Fibroblast of skin of scalp (primary cell): ENCODE data around the gene CDT1.
A peak's percentile ranks its signal among the peaks of the same experiment; 100 is the strongest.
"Not testable (repeated sequence)": the region's sequence is repeated elsewhere in the genome, so short reads cannot be mapped to it uniquely, and the experiment has no call there.

Experiments
- DNase-seq: peaks from one replicate; pipeline ENCODE4 v3.0.0-alpha.2; 2013

Gene CDT1

GRCh38 chr16:88769617-88770460, 33.8 kb upstream of the CDT1 start:
- no peak for DNase-seq

DNA sequence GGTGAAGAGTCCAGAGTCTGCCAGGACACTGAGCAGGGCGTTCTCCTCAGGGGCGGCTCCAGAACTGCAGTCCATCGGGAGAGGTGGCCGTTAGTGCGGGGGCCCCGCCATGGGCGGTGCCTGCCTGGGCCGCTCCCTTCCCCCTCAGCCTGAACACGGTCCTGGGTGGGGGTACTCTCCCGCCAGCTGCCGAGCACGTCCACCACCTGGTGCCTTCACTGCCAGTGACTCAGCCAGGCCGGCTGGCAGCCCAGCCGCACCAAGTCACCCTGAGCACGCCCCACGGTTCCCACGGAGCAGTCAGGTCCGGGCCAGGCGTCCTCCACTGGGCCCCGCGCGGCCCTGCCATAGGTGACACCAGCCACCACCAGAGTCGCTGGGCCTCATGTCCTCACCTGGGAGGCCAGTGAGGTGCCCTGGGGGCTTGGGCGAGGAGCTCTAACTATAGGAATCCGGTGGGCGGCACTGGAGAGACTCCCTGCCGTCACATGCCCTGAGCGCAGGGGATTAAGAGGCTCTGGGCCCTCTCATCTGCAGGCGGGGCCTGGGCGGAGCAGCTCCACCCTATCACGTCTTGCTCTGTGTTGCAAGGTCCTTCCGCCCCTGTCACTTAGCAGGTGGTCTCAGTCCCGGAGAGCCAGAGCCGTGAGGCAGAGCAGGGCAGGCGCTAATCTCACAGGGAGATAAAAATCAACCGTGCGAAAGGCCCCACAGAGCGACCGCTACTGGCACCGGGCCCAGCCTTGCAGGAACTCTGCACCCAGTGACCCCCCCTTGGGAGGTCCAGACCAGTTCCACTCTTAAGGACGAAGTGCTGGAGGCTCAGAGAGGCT, 32.9 kb upstream of the CDT1 start:
- DNase-seq: peak; percentile 75

- DNase-seq: no peak
Measured at GRCh38 chr16:88771294-88771772, 32.3 kb upstream of the CDT1 start.

GRCh38 chr16:88771781-88772180, 31.8 kb upstream of the CDT1 start:
- not testable (repeated sequence) for DNase-seq

DNA sequence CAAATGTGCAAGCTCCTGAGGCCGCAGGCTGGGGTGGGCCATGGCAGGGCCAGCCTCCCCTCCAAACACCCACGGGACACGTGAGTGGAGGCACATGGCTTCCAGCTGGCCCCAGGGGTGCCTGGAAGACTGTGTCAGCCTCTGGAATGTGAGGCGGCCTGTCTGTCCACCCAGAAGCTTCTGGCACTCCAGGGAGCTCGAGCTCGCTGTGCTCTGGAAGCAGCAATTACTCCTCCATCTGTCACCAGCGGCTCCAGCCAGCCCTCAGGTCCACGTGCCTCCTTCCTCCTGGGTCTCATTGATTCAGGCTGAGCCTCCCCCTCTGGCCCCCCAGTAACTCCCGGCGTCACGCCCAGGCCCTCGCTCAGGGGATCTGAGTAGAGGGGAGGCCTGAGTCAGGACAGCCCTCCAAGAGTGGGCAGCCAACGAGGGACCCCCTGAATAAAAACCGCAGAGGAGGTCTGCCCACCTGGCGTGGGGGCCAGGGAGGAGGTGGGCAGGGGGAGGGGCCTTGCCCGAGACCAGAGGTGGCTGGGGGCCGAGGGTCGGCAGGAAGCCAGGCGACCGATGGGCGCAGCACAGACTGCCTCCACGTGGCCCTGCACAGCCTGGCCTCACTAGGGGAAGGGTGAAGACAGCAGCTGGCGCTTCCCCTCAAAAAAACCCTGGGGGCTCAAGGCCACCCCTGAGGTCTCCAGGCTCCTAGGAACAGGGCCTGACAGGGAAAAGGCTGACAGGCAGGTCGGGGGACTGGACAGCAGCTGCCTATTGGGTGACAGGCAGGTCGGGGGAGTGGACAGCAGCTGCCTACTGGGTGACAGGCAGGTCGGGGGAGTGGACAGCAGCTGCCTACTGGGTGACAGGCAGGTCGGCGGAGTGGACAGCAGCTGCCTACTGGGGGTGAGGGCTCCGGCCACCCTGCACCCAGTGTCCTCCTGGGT, 30.4 kb upstream of the CDT1 start:
- peak; percentile 95 for DNase-seq

DNA sequence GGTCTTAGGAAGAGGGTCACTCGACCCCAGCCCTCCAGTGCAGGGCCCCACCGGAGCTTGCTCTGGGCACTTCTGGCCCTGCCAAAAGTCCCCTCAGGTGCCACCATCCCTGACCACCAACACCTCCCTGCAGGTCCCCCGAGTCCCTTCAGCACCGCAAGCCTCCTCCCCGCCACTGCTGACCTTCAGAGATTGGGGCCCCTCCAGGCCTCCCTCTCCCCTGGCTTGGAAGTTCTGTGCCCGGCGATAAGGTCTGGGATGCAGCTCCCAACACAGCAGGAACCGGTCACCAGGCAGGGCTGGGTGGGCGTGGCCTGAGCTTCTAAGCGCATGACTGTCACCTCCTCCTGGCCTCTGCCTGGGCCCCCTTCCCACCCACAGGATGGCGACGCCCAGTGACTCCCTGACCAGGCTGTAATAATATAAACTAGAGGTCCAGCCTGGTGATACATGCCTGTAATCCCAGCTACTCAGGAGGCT, 29.7 kb upstream of the CDT1 start:
- DNase-seq: peak; percentile 76

DNA sequence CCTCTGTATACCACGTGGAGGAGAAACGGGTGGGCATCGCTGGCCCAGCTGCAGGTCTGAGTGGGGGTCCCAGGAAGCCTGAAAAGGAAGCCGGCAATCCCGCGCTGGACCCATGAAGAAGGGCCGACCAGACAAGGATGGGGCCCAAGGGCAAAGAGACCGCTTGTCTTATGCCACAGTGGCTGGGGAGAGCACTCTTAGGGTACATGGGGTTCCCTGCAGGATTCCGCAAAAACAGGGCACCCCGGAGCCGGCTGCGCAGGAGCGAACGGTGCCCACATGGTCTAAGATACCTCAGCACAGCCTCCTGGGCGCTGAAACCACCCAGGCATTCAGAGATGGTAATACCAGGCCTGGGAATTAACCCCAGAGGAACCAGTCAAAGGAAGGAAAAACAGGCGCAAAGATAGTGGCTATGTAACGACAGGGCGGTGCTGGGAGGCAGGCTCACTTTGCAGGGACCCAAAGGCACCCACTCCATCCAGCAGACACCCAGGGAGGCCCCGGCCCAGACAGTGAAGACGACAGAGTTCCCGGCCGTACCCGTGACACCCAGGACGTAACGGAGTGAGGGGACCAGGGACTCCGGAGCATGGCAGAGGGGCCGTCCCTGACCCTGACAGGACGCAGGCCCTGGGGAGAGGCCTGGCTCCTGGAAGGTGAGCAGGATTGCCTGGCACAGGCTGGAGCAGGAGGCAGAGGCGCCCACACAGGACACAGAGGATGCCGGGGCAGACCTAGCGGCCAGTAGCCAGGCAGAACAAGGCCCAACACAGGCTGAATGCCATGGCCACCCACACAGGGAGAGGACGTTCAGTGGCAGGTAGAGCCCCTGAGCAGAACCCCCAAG, 28.8 kb upstream of the CDT1 start:
- no peak for DNase-seq

- no peak for DNase-seq
Measured at GRCh38 chr16:88775825-88776224, 27.8 kb upstream of the CDT1 start.

DNA sequence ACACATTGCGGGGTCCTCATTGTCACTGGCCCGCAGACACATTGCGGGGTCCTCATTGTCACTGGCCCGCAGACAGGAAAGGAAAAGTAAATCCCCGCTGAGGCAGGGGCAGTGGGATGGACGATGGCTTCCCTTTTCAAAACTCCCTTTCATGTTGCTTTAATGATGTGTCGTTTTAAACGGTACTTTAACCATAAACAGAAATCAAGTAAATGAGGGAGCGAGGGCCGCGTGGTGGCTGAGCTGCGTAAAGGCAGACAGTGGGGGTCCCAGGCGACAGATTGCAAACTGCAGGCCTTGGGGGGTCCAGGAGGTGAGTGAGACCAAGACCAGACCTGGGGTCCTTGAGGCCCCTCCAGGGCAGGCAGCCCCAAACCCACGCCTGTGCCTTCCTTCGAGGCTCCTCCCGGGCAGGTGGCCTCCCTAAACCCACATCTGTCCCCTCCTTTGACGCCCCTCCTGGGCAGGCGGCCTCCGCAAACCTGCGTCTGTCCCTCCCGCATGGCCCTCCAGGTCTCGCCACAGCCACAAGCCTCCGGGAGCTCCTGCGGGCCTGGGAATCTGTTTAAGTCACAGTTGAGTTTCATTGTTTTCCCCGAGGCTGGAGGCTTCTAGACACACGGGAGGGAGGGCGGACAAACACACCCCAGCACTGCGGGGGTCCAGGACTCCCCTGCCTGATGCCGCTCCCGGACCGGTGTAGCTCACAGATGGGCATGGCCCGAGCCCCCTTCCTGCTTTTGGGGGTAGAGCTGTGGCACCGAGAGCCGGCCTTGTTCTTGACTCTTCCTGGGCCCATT, 25.9 kb upstream of the CDT1 start:
- no peak for DNase-seq

- DNase-seq: no peak
Measured at GRCh38 chr16:88778271-88778525, 25.4 kb upstream of the CDT1 start.

DNA sequence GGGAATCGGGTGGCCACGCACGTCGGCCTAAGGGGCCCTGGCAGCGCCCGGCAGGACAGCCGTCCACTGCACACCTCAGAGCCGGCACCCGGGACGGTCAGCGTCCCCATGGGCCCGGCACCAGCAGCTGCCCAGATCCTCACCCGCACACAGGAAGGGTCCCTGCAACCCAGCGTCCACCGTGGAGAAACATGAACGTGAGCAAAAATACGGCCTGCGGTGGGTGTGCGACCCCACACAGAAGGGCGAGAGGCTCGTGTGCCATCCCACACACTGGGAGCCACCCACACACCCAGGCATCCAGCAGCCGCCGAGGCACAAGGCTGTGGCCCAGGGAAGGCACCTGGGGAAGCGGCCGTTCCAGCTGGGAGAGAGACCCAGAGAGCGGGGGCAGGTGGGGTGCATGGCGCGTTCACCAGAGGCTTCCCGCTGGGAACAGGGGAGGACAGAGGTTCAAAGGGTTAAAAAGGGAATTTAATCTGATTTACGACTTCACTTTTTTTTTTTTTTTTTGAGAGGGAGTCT, 25.0 kb upstream of the CDT1 start:
- DNase-seq: no peak

DNA sequence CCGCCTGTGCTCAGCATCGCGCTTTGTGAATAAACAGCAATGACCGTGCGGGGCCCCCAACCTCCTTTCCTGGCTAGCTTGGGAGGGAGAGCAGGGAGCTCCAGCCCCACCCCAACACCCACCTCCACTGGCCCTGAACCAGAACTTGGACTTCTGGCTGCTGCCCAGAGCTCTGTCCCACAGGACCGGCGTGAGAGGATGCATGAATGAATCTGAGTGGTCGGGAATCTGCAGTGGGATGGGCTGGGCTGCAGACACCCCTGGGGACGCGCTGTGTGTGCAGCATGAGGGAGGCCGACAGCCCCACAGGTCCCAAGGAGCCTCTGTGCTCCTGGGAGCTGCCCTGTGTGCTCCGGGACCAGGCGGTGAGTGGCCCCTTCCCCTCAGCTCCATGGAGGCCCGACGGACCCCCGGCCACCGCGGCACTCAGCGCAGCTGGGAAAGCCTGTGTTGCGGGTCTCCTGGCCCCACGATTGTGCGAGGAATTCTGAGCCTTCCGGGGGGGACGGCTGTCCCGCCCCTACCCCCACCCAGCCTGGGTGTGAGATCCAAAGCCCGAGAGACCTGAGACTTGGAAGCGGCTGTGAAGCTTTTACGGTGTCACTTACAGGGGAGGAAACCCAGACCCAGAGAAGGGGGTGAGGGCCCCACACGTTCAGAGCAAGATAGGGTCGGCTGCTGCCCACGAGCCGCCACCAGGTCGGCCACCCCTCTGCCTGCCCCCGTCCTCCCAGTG, 24.0 kb upstream of the CDT1 start:
- DNase-seq: no peak

- no peak for DNase-seq
Measured at GRCh38 chr16:88780142-88781062, 23.2 kb upstream of the CDT1 start.

GRCh38 chr16:88781140-88782077, 22.2 kb upstream of the CDT1 start:
- DNase-seq: no peak

GRCh38 chr16:88782454-88783390, 20.9 kb upstream of the CDT1 start:
- peak; percentile 65 for DNase-seq

DNA sequence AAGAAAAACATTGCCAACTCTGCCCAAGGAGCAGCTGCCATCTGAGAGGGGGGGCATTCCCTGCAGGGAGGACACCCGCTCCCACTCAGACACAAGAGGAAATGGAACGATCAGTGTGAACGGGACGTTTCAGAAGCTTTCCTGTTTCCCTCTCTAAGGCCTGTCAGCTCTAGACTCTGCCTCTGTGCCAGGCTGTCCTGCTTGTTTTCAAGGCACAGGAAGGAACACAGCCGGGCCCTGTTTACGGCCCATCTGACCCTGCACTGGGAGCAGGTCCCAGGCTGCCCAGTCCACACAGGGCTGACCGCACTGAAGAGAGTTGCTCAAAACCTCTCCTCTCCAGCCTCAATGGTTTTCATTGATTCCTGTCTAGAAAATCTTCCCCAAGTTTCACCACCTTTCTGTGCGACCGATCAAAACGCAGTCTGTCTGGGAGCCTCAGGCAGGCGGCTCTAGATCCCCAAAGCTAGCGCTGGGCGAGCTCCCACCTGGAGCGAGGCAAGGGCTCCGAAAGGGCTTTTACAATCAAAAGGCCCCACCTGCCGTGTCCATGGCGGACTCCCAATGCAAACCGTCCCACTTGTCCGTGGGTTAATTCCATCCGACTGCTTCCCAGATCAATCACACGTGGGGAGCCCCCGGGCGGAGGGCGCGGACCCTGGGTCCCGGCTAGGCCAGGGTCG, 20.1 kb upstream of the CDT1 start:
- DNase-seq: no peak
